KOPT-K1 (cell line): ENCODE data around the gene ZNF750.
"Not testable (repeated sequence)": the region's sequence is repeated elsewhere in the genome, so short reads cannot be mapped to it uniquely, and the experiment has no call there.

Experiments
- H3K27ac ChIP-seq: fragments of 200-600 bp; sonication (generic); 2 replicates; pipeline ENCODE4 v1.5.1; 2016; ENCODE audit warnings: antibody characterized with exemption, mild to moderate bottlenecking, low read depth, low read length; ENCODE audit not compliant: poor library complexity, severe bottlenecking
- H3K36me3 ChIP-seq: fragments of 200-600 bp; sonication (generic); 2 replicates; pipeline ENCODE4 v1.5.1; 2017; ENCODE audit warnings: antibody characterized with exemption, mild to moderate bottlenecking, low read length, moderate library complexity; ENCODE audit not compliant: insufficient read depth
- H3K9me3 ChIP-seq: fragments of 200-600 bp; sonication (generic); 2 replicates; pipeline ENCODE4 v1.5.1; 2017; ENCODE audit warnings: antibody characterized with exemption, low read length, mild to moderate bottlenecking; ENCODE audit not compliant: insufficient read depth, poor library complexity, severe bottlenecking

The ZNF750 gene

DNA sequence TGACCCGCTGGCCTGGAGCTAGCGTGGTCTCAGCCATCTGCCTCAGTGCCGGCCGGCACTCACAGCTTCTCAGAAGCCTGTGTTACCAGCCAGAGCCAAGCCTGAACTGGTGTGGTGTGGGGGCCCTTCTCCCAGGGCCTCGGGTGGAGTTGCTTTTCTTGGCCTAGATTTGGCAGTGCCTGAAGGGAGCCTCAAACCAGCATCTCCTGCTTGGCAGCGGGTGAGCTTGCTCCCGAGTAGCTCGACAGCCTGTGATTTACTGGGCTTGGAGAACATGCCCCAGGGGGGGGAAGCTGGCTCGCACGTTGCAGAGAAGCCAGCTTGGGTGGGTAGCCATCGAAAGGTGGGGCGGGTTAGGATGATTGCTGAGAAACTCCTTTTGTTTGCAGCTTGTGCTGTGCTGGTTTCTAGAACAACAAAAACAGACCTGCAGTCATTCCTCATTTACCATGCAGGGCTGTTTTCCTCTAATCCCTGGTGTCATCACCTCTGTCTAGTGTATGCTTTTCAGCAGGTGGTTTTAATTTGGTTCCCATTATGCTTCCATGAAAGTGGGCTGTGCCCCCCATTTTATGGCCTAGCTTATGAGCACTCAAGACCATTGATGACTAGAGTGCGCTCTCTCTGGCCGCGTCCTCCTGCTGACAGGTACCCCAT is 45.7 kb downstream of the ZNF750 start:
- no peak overlapping the region for H3K27ac ChIP-seq
- no peaks in the 10 kb centered on the region for H3K9me3 ChIP-seq
- H3K36me3 ChIP-seq, result peaks cover 91% of the 10 kb centered on the region

DNA sequence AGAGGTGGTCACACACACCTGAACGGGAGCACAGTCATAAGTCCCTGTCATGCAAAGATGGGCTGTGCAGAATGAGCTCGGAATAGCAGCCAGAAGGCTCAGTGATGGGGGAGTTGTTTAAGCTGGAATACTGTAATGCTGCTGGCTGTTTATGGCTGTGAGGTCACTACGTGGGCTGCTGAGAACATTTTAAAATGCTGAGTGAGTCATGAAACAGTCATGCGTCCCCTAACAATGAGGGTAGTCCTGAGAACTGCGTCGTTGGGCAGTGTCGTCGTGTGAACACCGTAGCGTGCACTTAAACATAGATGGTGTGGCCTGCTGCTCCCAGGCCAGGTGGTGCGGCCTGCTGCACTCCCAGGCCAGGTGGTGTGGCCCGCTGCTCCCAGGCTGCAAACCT is 48.3 kb downstream of the ZNF750 start:
- H3K9me3 ChIP-seq, result no peaks in the 10 kb centered on the region
- peaks cover 81% of the 10 kb centered on the region for H3K36me3 ChIP-seq
- H3K27ac ChIP-seq, result no peak overlapping the region

DNA sequence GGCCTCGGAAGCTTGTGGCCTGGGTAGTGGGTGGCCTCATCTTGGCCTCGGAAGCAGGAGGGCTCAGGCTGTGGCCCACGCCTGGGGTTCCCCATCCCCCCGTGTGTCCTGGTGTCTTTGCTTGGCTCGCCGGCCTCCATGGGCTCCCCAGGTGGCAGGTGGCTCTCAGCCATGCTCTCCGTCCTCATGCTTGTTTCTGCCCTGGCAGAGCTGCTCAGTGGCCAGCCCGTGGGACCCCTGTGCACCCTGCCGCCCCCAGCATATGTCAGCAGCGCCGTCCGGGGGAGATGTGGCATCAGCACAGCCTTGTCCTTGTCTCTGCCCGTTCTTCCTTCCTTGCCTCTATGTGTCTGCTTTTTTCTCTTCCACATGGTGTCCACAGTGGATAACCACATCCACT is 49.4 kb downstream of the ZNF750 start:
- Histone ChIP-seq H3K27ac (no peak overlapping the region), H3K36me3 (peaks cover 81% of the 10 kb centered on the region), H3K9me3 (no peaks in the 10 kb centered on the region)

DNA sequence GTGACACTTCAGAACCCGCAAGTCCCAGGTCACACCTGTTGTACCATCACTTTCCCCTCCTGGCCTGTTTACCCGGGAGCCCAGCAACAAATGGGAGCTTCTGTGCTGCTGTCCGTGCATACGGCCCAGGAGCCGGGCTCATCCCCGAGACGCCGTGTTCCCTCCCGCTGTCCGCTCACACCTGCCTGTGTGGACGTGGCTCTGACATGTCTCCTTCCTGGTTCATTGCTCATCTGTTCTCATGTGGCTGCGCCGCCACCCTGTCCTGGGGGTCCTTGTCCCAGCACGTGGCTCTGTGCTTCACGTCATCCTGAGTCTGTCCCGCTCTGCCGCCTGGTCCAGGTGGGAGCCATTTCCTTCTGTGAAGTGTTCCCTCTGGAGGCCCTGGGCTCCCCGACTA is 50.0 kb downstream of the ZNF750 start:
- Histone ChIP-seq H3K9me3 (no peaks in the 10 kb centered on the region), H3K27ac (no peak overlapping the region), H3K36me3 (peaks cover 77% of the 10 kb centered on the region)

DNA sequence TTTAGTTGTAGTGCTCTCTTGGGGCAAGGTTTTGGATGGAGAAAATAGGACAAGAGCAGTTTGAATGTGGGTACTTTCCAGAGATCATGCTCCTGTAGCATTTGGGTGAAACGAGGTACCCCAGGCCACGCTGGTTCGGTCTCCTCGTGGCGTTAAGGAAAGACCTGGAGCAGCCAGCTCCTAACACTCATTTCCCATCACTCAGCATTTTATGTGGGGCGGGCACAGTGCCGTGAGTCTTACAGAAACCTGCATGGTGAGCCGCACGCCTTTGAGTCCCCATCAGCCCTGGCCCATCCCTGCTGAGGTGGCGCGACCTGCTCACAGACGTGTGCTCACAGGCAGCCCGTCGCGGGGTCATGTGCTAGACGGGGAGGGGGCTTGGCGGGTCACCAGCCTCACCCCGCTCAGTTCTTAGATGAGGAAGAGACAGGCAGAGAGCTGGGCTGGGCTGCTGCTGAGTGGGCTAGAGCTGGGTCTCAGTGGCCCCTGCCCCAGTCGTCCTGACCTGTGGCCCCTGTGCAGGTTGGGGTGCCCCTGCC is 50.7 kb downstream of the ZNF750 start:
- peaks cover 77% of the 10 kb centered on the region for H3K36me3 ChIP-seq
- H3K27ac ChIP-seq, result no peak overlapping the region
- no peaks in the 10 kb centered on the region for H3K9me3 ChIP-seq

DNA sequence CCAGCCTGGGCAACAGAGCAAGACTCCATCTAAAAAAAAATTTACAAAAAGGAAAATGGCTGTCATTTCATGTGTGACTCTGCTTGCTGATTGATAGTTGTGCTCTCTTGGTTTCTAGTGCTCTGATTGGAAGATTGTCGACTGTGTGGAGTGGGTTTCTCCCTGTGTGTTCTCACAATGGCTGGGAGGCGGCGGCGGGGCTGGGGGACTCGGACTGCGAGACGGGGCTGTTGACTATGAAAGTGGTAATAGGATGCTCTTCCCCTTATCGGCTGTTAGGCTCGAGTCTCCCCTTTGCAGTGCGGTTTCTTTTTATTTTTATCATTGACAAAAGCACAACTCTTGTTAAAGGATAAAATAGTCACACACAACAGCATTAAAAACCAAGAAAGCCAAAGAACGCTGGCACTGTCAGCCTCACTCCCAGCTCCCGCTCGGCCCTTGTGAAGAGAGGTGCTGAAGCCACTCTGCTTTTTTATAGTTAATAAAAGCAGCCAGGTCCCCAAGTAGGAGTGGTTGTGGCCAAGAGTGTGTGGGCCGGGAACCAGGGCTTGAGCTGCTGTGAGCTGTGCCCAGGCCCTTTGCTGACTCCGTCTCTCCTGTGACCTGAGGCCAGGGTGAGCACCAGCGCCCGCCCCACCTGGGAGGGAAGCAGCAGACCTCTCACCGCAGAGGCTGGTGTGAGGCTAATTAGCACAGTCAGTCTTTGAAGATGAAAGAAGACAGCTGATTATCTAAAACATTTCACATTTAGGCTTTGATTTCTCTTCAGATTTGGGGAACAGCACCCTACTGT is 51.4 kb downstream of the ZNF750 start:
- H3K36me3 ChIP-seq, result peaks cover 78% of the 10 kb centered on the region
- no peak overlapping the region for H3K27ac ChIP-seq
- H3K9me3 ChIP-seq, result no peaks in the 10 kb centered on the region

DNA sequence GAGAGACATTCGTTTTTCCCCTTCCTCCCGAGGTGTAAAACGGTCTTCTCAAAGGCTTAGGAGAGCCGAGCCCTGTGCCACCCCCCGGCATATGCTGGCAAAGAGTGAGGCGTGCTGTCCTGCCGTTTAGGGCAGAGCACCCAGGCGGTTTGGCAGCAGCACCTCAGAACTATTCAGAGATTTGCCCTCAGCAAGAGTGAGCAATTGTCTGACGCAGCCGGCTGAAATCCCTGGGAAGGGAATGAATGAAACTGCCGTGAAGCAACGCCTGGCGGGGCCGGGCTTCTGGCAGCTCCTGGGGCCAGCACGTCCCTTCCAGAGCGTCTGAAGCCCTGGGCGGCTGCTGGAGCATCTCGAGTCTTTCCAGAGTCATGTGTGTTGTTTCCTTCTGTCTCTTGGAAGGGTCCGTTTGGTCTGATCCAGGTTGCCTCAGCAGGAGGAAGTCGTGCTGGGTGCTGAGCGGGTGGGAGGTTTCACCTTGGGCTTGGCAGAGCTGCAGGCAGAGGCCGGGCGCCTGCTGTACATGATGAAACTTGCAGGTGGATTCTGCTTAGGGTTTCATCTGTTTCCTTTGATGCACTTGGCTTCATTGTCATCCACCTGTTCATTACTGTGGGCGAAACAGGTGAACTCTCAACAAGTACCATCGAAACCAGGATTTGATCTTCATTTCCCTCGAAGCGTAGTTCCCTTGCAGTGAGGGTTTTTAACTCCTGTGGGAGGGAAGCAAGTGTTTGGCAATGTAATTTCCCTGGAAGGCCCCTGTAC is 52.6 kb downstream of the ZNF750 start:
- H3K9me3 ChIP-seq, result no peaks in the 10 kb centered on the region
- no peak overlapping the region for H3K27ac ChIP-seq
- H3K36me3 ChIP-seq, result peaks cover 78% of the 10 kb centered on the region

DNA sequence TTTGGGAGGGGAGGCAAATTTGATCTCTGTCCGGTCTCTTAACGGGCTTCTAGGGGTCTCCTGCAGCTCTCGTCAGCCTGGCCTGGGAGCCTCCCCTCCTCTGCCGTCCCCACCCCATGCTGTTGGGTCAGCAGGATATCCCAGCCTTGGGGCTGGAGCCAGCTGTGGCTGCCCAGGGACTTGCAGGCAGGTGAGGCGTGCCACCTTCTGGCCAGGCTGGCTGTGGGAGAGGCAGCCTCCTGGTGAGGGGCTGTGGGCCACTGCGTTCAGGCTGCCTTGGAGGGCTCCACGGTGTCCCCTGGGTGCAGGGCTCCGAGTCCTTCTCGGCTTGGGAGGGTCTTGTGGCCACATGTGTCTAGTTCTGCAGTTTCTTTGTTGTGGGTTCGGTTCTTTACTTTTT is 53.4 kb downstream of the ZNF750 start:
- Histone ChIP-seq H3K27ac (no peak overlapping the region), H3K36me3 (peaks cover 82% of the 10 kb centered on the region), H3K9me3 (no peaks in the 10 kb centered on the region)

DNA sequence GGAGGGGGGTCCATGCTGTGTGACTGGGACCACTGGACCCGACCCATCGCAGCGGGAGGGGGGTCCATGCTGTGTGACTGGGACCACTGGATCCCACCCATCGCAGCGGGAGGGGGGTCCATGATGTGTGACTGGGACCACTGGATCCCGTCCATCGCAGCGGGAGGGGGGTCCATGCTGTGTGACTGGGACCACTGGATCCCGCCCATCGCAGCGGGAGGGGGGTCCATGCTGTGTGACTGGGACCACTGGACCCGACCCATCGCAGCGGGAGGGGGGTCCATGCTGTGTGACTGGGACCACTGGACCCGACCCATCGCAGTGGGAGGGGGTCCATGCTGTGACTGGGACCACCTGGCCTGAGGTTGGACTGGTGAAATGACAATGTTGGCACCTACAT is 54.2 kb downstream of the ZNF750 start:
- H3K27ac ChIP-seq, H3K9me3 ChIP-seq: not testable (repeated sequence)
- H3K36me3 ChIP-seq, result peaks cover 80% of the 10 kb centered on the region

DNA sequence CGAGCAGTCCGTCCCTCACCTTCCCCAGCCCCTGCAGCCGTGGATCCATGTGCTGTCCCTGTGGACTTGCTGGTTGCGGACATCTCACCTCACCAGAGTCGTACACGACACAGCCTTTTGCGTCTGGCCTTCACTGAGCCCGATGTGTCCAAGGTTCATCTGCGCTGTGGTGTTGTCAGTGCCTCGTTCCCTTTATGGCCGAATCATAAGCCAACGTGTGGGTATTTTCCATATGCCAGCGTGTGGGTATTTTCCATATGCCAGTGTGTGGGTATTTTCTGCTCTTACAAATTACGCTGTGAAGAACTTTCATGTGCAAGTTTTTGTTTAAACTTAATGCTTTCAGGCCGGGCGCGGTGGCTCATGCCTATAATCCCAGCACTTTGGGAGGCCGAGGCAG is 56.3 kb downstream of the ZNF750 start:
- no peaks in the 10 kb centered on the region for H3K9me3 ChIP-seq
- peaks cover 73% of the 10 kb centered on the region for H3K36me3 ChIP-seq
- no peak overlapping the region for H3K27ac ChIP-seq

DNA sequence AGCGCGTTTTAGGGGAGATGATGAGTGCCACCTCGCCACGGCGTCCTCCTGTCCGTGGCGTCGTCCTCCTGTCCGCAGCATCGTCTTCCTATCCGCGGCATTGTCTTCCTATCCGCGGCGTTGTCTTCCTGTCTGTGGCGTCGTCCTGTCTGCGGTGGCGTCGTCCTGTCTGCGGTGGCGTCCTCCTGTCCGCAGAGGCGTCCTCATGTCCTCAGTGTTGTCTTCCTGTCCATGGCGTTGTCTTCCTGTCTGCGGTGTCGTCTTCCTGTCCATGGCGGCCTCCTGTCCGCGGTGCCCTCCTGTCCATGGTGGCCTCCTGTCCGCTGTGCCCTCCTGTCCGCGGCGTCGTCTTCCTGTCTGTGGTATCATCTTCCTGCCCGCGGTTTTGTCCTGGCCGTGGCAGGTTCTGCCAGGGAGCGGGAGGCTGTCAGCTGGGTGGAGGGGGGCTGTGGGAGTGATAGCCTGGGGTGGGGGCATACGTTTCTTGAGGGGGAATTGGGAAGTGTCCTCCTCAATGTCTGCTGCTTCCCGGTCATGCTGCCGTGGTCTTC is 57.1 kb downstream of the ZNF750 start:
- Histone ChIP-seq H3K9me3 (no peaks in the 10 kb centered on the region), H3K36me3 (peaks cover 68% of the 10 kb centered on the region), H3K27ac (no peak overlapping the region)

DNA sequence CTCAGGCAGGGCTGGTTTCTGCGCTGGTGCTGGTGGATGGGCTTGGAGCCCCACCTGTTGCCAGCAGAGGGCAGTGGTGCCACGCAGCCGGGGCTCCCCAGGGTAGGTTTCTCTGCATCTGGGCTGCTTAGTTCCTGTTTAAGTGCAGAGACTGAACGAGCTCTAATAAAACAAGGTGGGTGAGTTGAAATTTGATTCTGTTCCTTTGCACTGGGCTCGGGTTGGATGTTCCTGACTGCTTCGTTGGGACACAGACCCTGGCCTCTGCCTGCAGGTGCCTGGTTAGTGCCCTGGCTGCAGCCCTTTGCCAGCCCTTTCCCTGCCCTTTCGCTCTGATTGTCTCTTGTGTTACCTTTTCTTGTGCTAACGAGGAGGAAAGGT is 57.9 kb downstream of the ZNF750 start:
- Histone ChIP-seq H3K36me3 (peaks cover 73% of the 10 kb centered on the region), H3K9me3 (no peaks in the 10 kb centered on the region), H3K27ac (no peak overlapping the region)

DNA sequence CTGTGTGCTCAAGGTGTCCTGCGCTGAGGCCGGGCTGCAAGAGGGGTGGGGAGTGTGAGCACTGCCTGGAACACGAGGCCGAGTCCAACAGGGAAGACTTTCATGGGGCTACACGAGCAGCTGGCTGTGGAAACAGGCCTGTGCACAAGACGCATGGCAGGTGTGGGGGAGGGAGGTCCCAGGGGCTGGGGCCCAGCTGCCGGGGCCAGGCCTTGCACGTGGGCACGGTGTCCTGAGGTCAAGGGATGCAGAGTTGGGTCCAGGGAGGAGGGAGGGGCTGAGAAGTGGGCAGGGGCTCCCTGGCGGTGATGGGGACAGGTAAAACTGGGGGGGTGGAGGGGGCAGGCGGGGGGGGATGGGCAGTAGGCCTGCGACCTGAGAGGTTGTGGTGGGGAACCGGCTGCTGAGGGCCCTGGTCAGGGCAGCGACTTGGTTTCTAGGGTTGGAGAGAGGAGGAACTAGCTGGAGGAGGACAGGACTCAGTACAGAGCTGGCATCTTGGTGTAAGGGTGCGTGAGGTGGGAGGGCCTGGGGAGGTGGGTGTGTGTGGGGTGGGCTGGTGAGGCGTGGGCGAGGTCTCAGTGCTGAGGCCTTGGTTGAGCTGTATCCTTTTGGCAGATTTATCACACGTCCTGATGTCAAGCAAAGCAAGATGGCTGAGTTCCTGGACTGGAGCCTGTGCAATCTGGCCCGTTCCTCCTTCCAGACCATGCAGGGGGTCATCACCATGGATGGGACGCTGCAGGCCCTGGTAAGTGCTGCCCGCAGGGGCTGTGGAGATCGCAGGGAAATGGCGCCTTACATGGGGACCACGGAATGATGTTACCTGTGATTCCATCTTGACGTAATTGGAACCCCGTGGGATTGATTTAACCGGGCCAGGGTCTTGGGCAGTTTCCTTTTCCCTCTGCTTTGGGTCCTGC is 58.6 kb downstream of the ZNF750 start:
- no peak overlapping the region for H3K27ac ChIP-seq
- H3K9me3 ChIP-seq, result no peaks in the 10 kb centered on the region
- H3K36me3 ChIP-seq, result peaks cover 75% of the 10 kb centered on the region

DNA sequence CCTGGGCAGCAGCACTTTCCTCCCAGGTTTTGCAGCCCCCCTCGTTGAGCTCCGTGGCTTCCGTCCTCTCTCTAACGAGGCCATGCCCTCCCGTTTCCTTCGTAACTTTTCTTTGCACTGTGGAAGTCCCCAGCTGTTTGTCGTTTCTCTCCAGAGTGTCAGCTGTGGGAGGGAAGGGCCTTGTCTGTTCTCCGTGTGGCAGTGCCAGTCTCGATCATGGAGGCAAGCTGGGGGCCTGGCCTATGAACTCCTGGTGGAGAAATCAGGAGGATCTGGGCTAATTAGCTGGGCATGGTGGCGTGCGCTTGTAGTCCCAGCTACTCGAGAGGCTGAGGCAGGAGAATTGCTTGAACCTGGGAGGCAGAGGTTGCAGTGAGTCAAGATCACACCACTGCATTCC is 59.6 kb downstream of the ZNF750 start:
- no peaks in the 10 kb centered on the region for H3K9me3 ChIP-seq
- H3K36me3 ChIP-seq, result peaks cover 75% of the 10 kb centered on the region
- no peak overlapping the region for H3K27ac ChIP-seq
